KMS-11 (cell line): ENCODE data around the gene INTS7.

Experiments used
- H2AFZ ChIP-seq: fragments of 200-600 bp; sonication (generic); 2 replicates; pipeline ENCODE4 v1.6.1; 2016; ENCODE audit warnings: antibody characterized with exemption, mixed run types, low read depth
- H3K27ac ChIP-seq: fragments of 200-600 bp; sonication (generic); 2 replicates; pipeline ENCODE4 v1.6.1; 2016; ENCODE audit warnings: mild to moderate bottlenecking, mixed run types
- H3K27me3 ChIP-seq: fragments of 200-600 bp; sonication (generic); 2 replicates; pipeline ENCODE4 v1.6.1; 2017; ENCODE audit warnings: mild to moderate bottlenecking, low read depth, mixed run types, moderate library complexity; ENCODE audit not compliant: insufficient read depth
- H3K36me3 ChIP-seq: fragments of 200-600 bp; sonication (generic); 2 replicates; pipeline ENCODE4 v1.6.1; 2017; ENCODE audit warnings: mild to moderate bottlenecking, mixed run types; ENCODE audit not compliant: insufficient read depth
- H3K4me1 ChIP-seq: fragments of 200-600 bp; sonication (generic); 2 replicates; pipeline ENCODE4 v1.6.1; 2016; ENCODE audit warnings: mild to moderate bottlenecking, low read depth, mixed run types; ENCODE audit not compliant: poor library complexity, severe bottlenecking
- H3K4me2 ChIP-seq: fragments of 200-600 bp; sonication (generic); 2 replicates; pipeline ENCODE4 v1.7.0; 2016; ENCODE audit warnings: mild to moderate bottlenecking, mixed run types
- H3K4me3 ChIP-seq: fragments of 200-600 bp; sonication (generic); IDR thresholded peaks from 2 replicates; pipeline ENCODE4 v1.6.1; 2017; ENCODE audit warnings: low read depth, low read length, mixed read lengths; ENCODE audit not compliant: insufficient read depth
- H3K79me2 ChIP-seq: fragments of 200-600 bp; sonication (generic); 2 replicates; pipeline ENCODE4 v1.6.1; 2016; ENCODE audit warnings: low read depth, mixed run types; ENCODE audit not compliant: insufficient read depth
- H3K9ac ChIP-seq: fragments of 200-600 bp; sonication (generic); 2 replicates; pipeline ENCODE4 v1.6.1; 2016; ENCODE audit warnings: mild to moderate bottlenecking, mixed run types
- H4K20me1 ChIP-seq: fragments of 200-600 bp; sonication (generic); 2 replicates; pipeline ENCODE4 v1.6.1; 2016; ENCODE audit warnings: mild to moderate bottlenecking, mixed run types; ENCODE audit not compliant: insufficient read depth
- TF ChIP-seq, protein P1 (sequence below): fragments of 200-600 bp; sonication (generic); conservative IDR thresholded peaks from 2 replicates; pipeline ENCODE4 v1.6.1; 2017; ENCODE audit warnings: low read depth, mild to moderate bottlenecking, antibody characterized with exemption, low read length, moderate library complexity, mixed read lengths

Gene INTS7

DNA sequence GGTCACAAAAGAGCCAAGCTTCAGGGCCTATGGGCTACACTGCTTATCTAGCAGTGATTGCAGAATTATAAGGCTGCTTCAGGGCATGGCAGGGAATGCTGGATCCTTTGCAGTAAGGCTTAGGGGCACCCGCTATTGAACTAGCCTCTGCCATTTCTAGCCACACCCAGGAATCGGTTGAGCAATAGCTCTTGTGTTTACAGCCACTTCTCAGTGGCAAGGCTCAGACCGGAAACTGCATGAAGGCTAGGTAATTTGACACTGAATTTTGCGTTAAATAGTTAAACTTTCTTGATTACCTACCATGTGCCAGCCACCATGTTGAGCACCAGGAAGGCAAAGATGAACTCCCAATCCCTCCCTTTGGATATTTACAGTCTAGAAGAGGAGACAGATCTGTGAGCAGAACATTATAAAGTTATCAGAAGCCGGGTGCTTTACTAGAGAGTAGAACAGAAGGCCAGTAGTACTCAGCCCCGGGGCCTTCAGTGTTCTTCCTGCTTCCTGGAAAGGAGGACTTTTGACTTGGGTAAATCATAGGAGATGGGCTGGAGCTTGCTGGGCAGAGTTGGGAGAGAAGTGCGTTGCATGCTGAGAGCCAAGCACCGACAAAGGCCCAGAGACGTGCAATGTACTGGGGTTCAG is 106.2 kb downstream of the INTS7 start:
- Histone ChIP-seq H3K36me3 (no peaks in the 10 kb centered on the region), H2AFZ (peak overlapping the region; percentile 50; the same call in 1 of the 2 replicates), H3K27ac (peak overlapping the region; percentile 11; the same call in 1 of the 2 replicates), H3K4me2 (peak overlapping the region; percentile 40), H3K4me1 (peaks cover 33% of the 10 kb centered on the region), H3K79me2 (no peaks in the 10 kb centered on the region), H3K4me3 (no peak overlapping the region), H3K27me3 (no peaks in the 10 kb centered on the region), H3K9ac (no peak overlapping the region), H4K20me1 (no peaks in the 10 kb centered on the region)
- TF ChIP-seq, protein P1, sequence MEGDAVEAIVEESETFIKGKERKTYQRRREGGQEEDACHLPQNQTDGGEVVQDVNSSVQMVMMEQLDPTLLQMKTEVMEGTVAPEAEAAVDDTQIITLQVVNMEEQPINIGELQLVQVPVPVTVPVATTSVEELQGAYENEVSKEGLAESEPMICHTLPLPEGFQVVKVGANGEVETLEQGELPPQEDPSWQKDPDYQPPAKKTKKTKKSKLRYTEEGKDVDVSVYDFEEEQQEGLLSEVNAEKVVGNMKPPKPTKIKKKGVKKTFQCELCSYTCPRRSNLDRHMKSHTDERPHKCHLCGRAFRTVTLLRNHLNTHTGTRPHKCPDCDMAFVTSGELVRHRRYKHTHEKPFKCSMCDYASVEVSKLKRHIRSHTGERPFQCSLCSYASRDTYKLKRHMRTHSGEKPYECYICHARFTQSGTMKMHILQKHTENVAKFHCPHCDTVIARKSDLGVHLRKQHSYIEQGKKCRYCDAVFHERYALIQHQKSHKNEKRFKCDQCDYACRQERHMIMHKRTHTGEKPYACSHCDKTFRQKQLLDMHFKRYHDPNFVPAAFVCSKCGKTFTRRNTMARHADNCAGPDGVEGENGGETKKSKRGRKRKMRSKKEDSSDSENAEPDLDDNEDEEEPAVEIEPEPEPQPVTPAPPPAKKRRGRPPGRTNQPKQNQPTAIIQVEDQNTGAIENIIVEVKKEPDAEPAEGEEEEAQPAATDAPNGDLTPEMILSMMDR: no peak

DNA sequence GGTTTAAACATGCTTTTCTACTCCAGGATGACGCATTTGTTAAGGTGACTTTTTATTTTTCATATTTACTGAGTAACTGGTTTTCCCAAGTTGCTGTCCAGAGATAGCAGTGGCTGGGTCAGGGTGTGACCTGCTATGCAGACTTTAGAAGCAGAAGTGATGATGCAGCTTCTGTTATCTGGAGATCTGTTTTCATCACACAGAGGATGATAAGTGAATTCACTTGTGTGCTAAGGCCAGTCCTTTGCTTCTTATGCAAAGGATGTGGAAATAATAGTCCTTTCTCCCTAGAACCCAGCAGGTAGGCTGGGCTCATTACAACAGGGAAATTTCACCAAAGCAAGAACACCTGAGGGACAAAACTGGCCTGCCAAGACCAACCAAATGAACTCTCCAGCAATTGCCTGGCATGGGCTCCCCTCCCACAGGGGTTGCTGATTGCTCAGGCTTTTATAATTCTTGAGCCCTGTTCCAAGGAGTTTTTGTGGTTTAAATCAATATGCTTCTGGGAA is 107.0 kb downstream of the INTS7 start:
- Histone ChIP-seq H3K79me2 (no peaks in the 10 kb centered on the region), H3K27me3 (no peaks in the 10 kb centered on the region), H4K20me1 (no peaks in the 10 kb centered on the region), H3K4me2 (peak overlapping the region; percentile 40; the same call in 1 of the 2 replicates), H3K36me3 (no peaks in the 10 kb centered on the region), H3K27ac (no peak overlapping the region), H3K4me1 (peaks cover 33% of the 10 kb centered on the region), H2AFZ (peak overlapping the region; percentile 50; the same call in 1 of the 2 replicates), H3K9ac (no peak overlapping the region), H3K4me3 (no peak overlapping the region)
- TF ChIP-seq, protein P1: no peak

DNA sequence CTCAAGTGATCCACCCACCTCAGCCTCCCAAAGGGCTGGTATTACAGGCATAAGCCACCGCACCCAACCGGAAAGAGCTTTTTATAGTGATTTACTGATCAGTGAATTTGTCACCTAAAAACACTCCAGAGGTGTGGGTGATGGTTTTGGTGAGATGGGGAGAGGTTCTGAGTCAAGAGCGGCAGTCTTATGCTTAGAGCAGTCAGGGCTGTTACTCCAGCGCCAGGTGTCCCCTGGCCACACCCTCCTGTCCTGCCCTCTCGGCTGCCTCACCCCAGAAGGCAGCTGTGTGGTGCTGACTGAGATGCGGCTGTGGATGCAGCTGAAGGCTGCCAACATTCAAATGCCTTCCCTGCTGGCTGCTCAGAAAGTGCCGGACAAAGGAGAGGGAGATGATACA is 110.3 kb downstream of the INTS7 start:
- H3K4me3 ChIP-seq: no peak overlapping the region
- H3K79me2 ChIP-seq: no peaks in the 10 kb centered on the region
- no peaks in the 10 kb centered on the region for H3K27me3 ChIP-seq
- H4K20me1 ChIP-seq: no peaks in the 10 kb centered on the region
- H3K9ac ChIP-seq: no peak overlapping the region
- H3K36me3 ChIP-seq: no peaks in the 10 kb centered on the region
- peaks cover 33% of the 10 kb centered on the region for H3K4me1 ChIP-seq
- peak overlapping the region; percentile 22; the same call in 1 of the 2 replicates for H3K4me2 ChIP-seq
- TF ChIP-seq, protein P1: no peak
- no peak overlapping the region for H3K27ac ChIP-seq
- no peak overlapping the region for H2AFZ ChIP-seq

DNA sequence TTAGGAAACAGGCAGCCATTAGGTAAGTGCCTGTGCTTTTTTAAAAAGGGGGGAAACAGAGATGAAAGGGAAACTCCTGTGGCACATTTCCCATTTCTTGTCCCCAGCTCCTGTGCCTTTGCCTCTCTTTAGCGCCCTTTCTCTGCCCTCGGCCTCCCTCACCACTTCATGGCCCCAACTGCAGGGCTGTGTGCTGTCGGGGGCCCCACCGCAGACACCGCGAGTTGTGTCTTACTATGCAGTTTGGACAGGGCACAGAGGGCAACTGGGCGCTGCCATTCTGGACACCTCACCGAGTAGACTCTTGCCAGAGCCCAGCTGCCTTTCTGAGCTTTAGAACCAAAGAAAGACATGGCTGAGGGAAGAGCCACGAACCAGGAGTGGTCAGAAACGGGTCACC is 111.1 kb downstream of the INTS7 start:
- H3K27ac ChIP-seq: no peak overlapping the region
- H3K36me3 ChIP-seq: no peaks in the 10 kb centered on the region
- H3K4me1 ChIP-seq: peaks cover 30% of the 10 kb centered on the region
- no peaks in the 10 kb centered on the region for H4K20me1 ChIP-seq
- TF ChIP-seq, protein P1: no peak
- no peaks in the 10 kb centered on the region for H3K79me2 ChIP-seq
- no peaks in the 10 kb centered on the region for H3K27me3 ChIP-seq
- no peak overlapping the region for H3K4me2 ChIP-seq
- no peak overlapping the region for H3K9ac ChIP-seq
- no peak overlapping the region for H2AFZ ChIP-seq
- no peak overlapping the region for H3K4me3 ChIP-seq
